Vagina (tissue), 2 donors: ENCODE data around the gene PMIS2. TPM values are rescaled to one million over a fixed set of nuclear protein-coding genes. Genes with fewer than 3 reads are reported as not detected.

Experiments
- DNase-seq, 2 donors: peaks; one replicate each; pipeline ENCODE4 v3.0.0-alpha.2; 2017; ENCODE audit errors: extremely low spot score in 2 of 2
- H3K27ac ChIP-seq: fragments of 200-600 bp; sonication (generic); one replicate; pipeline ENCODE4 v1.5.1; 2019
- H3K27me3 ChIP-seq: fragments of 200-600 bp; sonication (generic); one replicate; pipeline ENCODE4 v1.5.1; 2019
- H3K36me3 ChIP-seq, 2 donors: fragments of 200-600 bp; sonication (generic); one replicate each; pipeline ENCODE4 v1.5.1; 2017 to 2019
- H3K4me1 ChIP-seq: fragments of 200-600 bp; sonication (generic); one replicate; pipeline ENCODE4 v1.5.1; 2019
- H3K4me3 ChIP-seq, 2 donors: fragments of 200-600 bp; sonication (generic); 1 replicate in 1 of 2; 2 replicates in 1 of 2; pipeline ENCODE4 v1.5.1; 2016 to 2019
- H3K9me3 ChIP-seq: fragments of 200-600 bp; sonication (generic); one replicate; pipeline ENCODE4 v1.5.1; 2019
- POLR2A ChIP-seq, 2 donors: fragments of 450-650 bp; IDR thresholded peaks; one replicate each; pipeline ENCODE4 v1.6.1; 2017; ENCODE audit warnings: antibody characterized with exemption in 2 of 2, mild to moderate bottlenecking in 2 of 2, moderate library complexity in 2 of 2
- POLR2AphosphoS5 ChIP-seq, 2 donors: sonication (generic); formaldehyde crosslinking; IDR thresholded peaks; one replicate each; pipeline ENCODE4 v1.9.0; 2017; ENCODE audit warnings: antibody characterized with exemption in 2 of 2, mild to moderate bottlenecking in 2 of 2, low read depth in 1 of 2; ENCODE audit not compliant: insufficient read depth in 1 of 2
- intact Hi-C: fragments of 100-400 bp; cut with DNase I; formaldehyde crosslinking; loops from one replicate; pipeline ENCODE4 v1.15.1; 2023
- total RNA-seq: library from RNA; depleted of rRNA; stranded (reverse); fragments of >200 nt; gene quantifications from one replicate; pipeline ENCODE4 v1.2.3, GENCODE V29; 2016
- TF ChIP-seq, protein P1 (sequence below), 3 experiments: fragments of 450-650 bp in 2 of 3; fragments of 200-600 bp in 1 of 3; sonication (generic) in 1 of 3; IDR thresholded peaks; one replicate each; pipeline ENCODE4 v1.5.1; 2017 to 2019; ENCODE audit warnings: antibody characterized with exemption in 3 of 3, mild to moderate bottlenecking in 2 of 3, moderate library complexity in 2 of 3

PMIS2 gene
- total RNA-seq, 1 donor from 2014 or later: not detected

DNA sequence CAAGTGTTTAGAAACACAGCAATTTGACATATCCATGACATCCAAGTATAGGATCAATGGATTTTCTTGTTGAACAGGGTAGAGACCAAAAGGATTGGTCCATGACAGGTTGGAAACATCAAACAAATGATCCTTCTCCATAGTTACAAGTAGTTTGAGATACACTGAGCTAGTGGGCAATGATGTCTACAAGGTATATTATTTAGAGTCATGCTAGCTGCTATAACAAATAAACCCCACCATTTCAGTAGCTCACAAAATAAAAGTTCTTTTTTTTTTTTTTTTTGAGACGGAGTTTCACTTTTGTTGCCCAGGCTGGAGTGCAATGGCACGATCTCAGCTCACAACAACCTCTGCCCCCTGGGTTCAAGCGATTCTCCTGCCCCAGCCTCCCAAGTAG is 21.7 kb downstream of the PMIS2 start:
- peaks cover 3% of the 10 kb centered on the region for H3K9me3 ChIP-seq
- intact Hi-C loops: no loop called here
- H3K4me1 ChIP-seq: peaks cover 7% of the 10 kb centered on the region
- H3K36me3 ChIP-seq: no peaks in the 10 kb centered on the region
- TF ChIP-seq, protein P1, sequence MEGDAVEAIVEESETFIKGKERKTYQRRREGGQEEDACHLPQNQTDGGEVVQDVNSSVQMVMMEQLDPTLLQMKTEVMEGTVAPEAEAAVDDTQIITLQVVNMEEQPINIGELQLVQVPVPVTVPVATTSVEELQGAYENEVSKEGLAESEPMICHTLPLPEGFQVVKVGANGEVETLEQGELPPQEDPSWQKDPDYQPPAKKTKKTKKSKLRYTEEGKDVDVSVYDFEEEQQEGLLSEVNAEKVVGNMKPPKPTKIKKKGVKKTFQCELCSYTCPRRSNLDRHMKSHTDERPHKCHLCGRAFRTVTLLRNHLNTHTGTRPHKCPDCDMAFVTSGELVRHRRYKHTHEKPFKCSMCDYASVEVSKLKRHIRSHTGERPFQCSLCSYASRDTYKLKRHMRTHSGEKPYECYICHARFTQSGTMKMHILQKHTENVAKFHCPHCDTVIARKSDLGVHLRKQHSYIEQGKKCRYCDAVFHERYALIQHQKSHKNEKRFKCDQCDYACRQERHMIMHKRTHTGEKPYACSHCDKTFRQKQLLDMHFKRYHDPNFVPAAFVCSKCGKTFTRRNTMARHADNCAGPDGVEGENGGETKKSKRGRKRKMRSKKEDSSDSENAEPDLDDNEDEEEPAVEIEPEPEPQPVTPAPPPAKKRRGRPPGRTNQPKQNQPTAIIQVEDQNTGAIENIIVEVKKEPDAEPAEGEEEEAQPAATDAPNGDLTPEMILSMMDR (IDR thresholded peaks at IDR 0.05): no peak
- TF ChIP-seq POLR2AphosphoS5 (IDR thresholded peaks at IDR 0.05; ENCODE audit: insufficient read depth in 1 of 2, low read depth in 1 of 2): no peak
- TF ChIP-seq POLR2A (IDR thresholded peaks at IDR 0.05): no peak
- no peaks in the 10 kb centered on the region for H3K27me3 ChIP-seq
- no peak overlapping the region for H3K4me3 ChIP-seq
- no peak for DNase-seq
- no peak overlapping the region for H3K27ac ChIP-seq

DNA sequence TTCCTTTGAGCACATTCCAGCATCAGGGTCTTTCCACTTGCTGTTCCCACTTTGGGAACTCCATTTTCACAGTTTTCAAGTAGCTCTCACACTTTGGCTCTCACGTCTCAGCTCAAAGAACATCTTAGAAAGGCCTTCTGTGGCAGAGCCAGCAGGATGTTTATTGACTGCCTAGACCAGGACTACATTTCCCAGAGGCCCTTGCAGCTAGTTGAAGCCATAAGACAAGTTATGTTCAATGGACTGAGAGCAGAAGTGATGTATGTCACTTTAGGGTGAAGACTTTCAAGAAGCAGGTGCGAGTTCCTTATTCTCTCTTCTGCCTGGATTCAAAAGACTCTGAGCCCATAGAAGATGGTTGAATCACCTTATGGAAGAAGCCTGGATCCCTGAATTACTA is 22.3 kb downstream of the PMIS2 start:
- intact Hi-C loops: no loop called here
- no peak for DNase-seq

DNA sequence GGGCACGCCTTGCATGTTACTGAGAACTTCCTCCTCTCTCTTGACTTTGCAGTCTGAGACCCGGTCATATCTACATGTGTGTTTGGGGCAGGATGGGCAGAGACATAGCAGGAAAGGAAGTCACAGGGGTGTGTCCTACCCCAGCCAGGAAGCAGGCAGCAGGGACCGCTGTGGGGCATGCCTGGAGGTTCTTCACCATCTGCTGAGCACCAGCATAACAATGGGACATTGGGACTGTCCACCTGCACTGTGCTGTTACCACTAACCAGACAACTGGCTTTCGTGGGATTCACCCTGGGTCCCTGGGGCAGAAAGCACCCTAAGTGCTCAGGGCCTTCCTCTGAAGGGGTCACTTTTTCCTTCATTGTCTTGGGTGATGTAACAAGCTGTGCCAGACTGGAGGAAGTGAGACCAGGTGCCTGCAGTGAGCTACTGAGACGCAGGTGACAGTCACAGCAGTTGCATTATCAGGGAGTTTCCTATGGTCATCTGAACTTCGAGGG is 23.9 kb downstream of the PMIS2 start:
- Histone ChIP-seq H3K27me3 (no peaks in the 10 kb centered on the region), H3K4me1 (peaks cover 16% of the 10 kb centered on the region), H3K4me3 (no peak overlapping the region), H3K27ac (no peak overlapping the region), H3K9me3 (peaks cover 3% of the 10 kb centered on the region), H3K36me3 (no peaks in the 10 kb centered on the region)
- DNase-seq: no peak
- intact Hi-C loops: no loop called here
- TF ChIP-seq, protein P1 (IDR thresholded peaks at IDR 0.05): no peak
- TF ChIP-seq POLR2AphosphoS5 (IDR thresholded peaks at IDR 0.05; ENCODE audit: insufficient read depth in 1 of 2, low read depth in 1 of 2) (no peak), POLR2A (IDR thresholded peaks at IDR 0.05) (no peak)

More for the DNA sequence above, 22.3 kb downstream of the PMIS2 start:
- H3K27ac ChIP-seq: no peak overlapping the region
- TF ChIP-seq, protein P1 (IDR thresholded peaks at IDR 0.05): no peak
- TF ChIP-seq POLR2AphosphoS5 (IDR thresholded peaks at IDR 0.05; ENCODE audit: insufficient read depth in 1 of 2, low read depth in 1 of 2): no peak
- TF ChIP-seq POLR2A (IDR thresholded peaks at IDR 0.05): no peak
- H3K27me3 ChIP-seq: no peaks in the 10 kb centered on the region
- peaks cover 3% of the 10 kb centered on the region for H3K9me3 ChIP-seq
- peaks cover 13% of the 10 kb centered on the region for H3K4me1 ChIP-seq
- no peaks in the 10 kb centered on the region for H3K36me3 ChIP-seq
- H3K4me3 ChIP-seq: no peak overlapping the region

DNA sequence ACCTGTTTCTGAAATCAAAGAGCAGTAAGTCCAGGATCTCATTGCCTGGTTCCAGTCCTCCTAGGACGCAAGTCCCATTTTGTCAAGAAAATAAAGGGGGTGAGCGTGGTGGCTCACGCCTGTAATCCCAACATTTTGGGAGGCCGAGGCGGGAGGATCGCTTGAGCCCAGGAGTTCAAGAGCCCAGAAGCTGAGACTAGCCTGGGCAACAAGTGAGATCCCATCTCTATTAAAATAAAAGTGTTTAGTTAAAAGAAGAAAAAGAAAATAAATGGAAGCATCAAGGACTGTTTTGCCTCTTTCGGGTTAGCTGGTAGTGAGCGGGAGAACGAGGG is 26.2 kb downstream of the PMIS2 start:
- no peaks in the 10 kb centered on the region for H3K27me3 ChIP-seq
- H3K4me3 ChIP-seq: peak overlapping the region; percentile 56 to 90
- H3K27ac ChIP-seq: peak overlapping the region; percentile 57
- intact Hi-C loops: no loop called here
- H3K4me1 ChIP-seq: peaks cover 16% of the 10 kb centered on the region
- TF ChIP-seq POLR2A (IDR thresholded peaks at IDR 0.05): no peak
- TF ChIP-seq POLR2AphosphoS5 (IDR thresholded peaks at IDR 0.05; ENCODE audit: insufficient read depth in 1 of 2, low read depth in 1 of 2): no peak
- TF ChIP-seq, protein P1 (IDR thresholded peaks at IDR 0.05): no peak
- DNase-seq: no peak
- no peaks in the 10 kb centered on the region for H3K36me3 ChIP-seq
- H3K9me3 ChIP-seq: peaks cover 3% of the 10 kb centered on the region

DNA sequence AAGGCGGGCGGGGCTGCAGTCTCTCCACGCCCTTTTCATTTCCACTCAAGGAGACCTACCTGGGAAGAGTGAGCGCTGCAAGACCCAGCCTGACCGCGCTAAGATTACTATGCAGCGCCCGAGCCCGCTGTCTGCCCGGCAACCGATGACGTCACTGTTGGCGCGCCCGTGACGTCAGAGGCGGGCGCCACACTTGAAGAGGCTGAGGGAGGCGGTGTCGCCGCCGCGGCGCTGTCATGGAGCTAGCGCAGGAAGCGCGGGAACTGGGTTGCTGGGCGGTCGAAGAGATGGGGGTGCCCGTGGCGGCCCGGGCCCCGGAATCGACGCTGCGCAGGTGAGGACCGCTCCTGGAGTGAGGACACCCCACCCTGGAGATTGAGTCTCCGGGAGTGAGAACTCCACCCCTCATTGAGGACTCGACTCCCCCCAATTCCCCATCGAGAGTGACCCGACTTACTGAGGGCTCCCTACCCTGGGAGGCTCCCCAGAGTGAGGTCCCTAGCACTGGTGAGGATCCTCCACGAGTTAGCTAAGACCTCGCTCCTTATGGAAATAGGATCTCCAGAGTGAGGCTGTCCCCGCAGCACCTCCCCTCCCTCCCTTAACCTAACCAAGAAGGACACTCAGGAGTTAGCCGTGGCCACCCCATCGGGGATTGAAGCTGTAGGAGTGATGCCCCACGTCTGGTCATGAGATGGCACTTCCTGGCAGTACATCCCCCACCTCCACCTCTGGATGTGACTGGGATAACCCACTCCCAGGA is 26.8 kb downstream of the PMIS2 start, which contains the start of gene HAUS5:
TSS of gene HAUS5 (plus strand) at position 177 of the 763 bp plus-strand sequence. CDS start at position 237, 60 bp downstream.
- TF ChIP-seq, protein P1 (IDR thresholded peaks at IDR 0.05): peak in 1 of 3 experiments; percentile 12
- TF ChIP-seq POLR2A (IDR thresholded peaks at IDR 0.05) (peak in 1 of 2 donors; percentile 34), POLR2AphosphoS5 (IDR thresholded peaks at IDR 0.05; ENCODE audit: insufficient read depth in 1 of 2, low read depth in 1 of 2) (peak; percentile 89)

More for the DNA sequence above, 26.8 kb downstream of the PMIS2 start, which contains the start of gene HAUS5:
- H3K4me3 ChIP-seq: peak within 1 kb of the TSS; percentile 56 to 90
- H3K4me1 ChIP-seq: peaks cover 16% of the 10 kb centered on the region
- H3K27me3 ChIP-seq: no peaks in the 10 kb centered on the region
- peaks cover 3% of the 10 kb centered on the region for H3K9me3 ChIP-seq
- H3K36me3 ChIP-seq: no peaks in the 10 kb centered on the region
- H3K27ac ChIP-seq: peak within 1 kb of the TSS; percentile 57
- DNase-seq: peak in 1 of 2 donors; percentile 93
- intact Hi-C loops: no loop called here
